K562 (cell line): Measurements from ENCODE around the gene DYNC1I2. TPM values are rescaled to one million over a fixed set of nuclear protein-coding genes. Genes with fewer than 3 reads are reported as not detected.

ENCODE experiments used
- ATAC-seq: fragments of 200-7000 bp; cut with Tn5 transposase; 3 replicates; pipeline ENCODE4 v1.9.1; 2020; ENCODE audit warnings: moderate library complexity
- BruUV-seq: library from RNA; stranded (reverse); fragments of 400-500 nt; replicated peaks from 2 replicates; lab custom pipeline; 2021; lab: Mats Ljungman, UMichigan
- CTCF ChIA-PET: fragments of 300-600 bp; formaldehyde crosslinking; extraction: SDS; loops from one replicate; lab custom pipeline; 2021; ENCODE audit warnings: low intra/inter-chr PET ratio; lab: Yijun Ruan, JAX
- POLR2A ChIA-PET: fragments of 300-600, 350-650 bp; sonication (Branson Sonifier 250); formaldehyde crosslinking; extraction: SDS; loops from one replicate; lab custom pipeline; 2021; ENCODE audit warnings: antibody characterized with exemption, inconsistent platforms; lab: Yijun Ruan, JAX
- DNase-seq, 4 experiments: peaks; one replicate each; pipeline versions ENCODE4 v3.0.0 to v3.0.0-alpha.2; 2011 to 2018; ENCODE audit warnings: low spot score in 3 of 4, mixed read lengths in 3 of 4; ENCODE audit errors: extremely low read depth in 1 of 4
- FAIRE-seq: peaks from 2 replicates; lab custom pipeline; 2011; peaks lifted over from hg19 to GRCh38; lab: Jason Lieb, UNC
- H2AFZ ChIP-seq: 2 replicates; pipeline ENCODE4 v1.6.0; 2011; ENCODE audit warnings: low read depth, low read length, control low read depth, inconsistent platforms
- H3K27ac ChIP-seq: fragments of 200-600 bp; 3 replicates; pipeline ENCODE4 v1.8.0; 2011; ENCODE audit warnings: low read depth, mild to moderate bottlenecking, control low read depth, inconsistent platforms, low read length, moderate library complexity, mixed read lengths; ENCODE audit errors: extremely low read depth
- H3K27me3 ChIP-seq, 2 experiments: fragments of 300-600 bp in 1 of 2; 2 replicates in 1 of 2; 3 replicates in 1 of 2; pipeline versions ENCODE4 v1.6.0 to v1.8.0; 2011; ENCODE audit warnings: inconsistent platforms in 2 of 2, low read length in 2 of 2, mild to moderate bottlenecking in 1 of 2, mixed read lengths in 1 of 2, moderate library complexity in 1 of 2; ENCODE audit not compliant: control insufficient read depth in 2 of 2, insufficient read depth in 2 of 2
- H3K36me3 ChIP-seq: fragments of 300-600 bp; 3 replicates; pipeline ENCODE4 v1.8.0; 2011; ENCODE audit warnings: mild to moderate bottlenecking, low read length, inconsistent platforms; ENCODE audit not compliant: control insufficient read depth, insufficient read depth
- H3K4me1 ChIP-seq, 2 experiments: fragments of 200-600 bp in 1 of 2; replicated peaks in 1 of 2; 2 replicates in 1 of 2; 3 replicates in 1 of 2; pipeline versions ENCODE4 v1.5.1 to v1.8.0; 2011; ENCODE audit warnings: inconsistent platforms in 2 of 2, low read length in 2 of 2, mild to moderate bottlenecking in 1 of 2, mixed read lengths in 1 of 2, moderate library complexity in 1 of 2; ENCODE audit not compliant: control insufficient read depth in 2 of 2, insufficient read depth in 2 of 2
- H3K4me2 ChIP-seq: 2 replicates; pipeline ENCODE4 v1.6.1; 2011; ENCODE audit warnings: low read length, control low read depth, inconsistent platforms, mixed read lengths; ENCODE audit not compliant: insufficient read depth
- H3K4me3 ChIP-seq: fragments of 200-600 bp; sonication (generic), shearing (Covaris generic); 2 replicates; pipeline ENCODE4 v1.5.1; 2016; ENCODE audit warnings: control low read depth, inconsistent platforms
- H3K79me2 ChIP-seq: fragments of 200-600 bp; 3 replicates; pipeline ENCODE4 v1.8.0; 2011; ENCODE audit warnings: low read length, inconsistent platforms; ENCODE audit not compliant: control insufficient read depth, insufficient read depth
- H3K9ac ChIP-seq, 2 experiments: 2 replicates each; pipeline versions ENCODE4 v1.6.0 to v1.6.1; 2011; ENCODE audit warnings: low read depth in 2 of 2, low read length in 2 of 2, control low read depth in 1 of 2, inconsistent platforms in 1 of 2, mild to moderate bottlenecking in 1 of 2, mixed read lengths in 1 of 2; ENCODE audit not compliant: insufficient read depth in 1 of 2
- H3K9me1 ChIP-seq: one replicate; pipeline ENCODE4 v1.6.0; 2011; ENCODE audit warnings: inconsistent platforms, mild to moderate bottlenecking, low read length, moderate library complexity; ENCODE audit not compliant: control insufficient read depth, insufficient read depth
- H3K9me3 ChIP-seq: replicated peaks from 2 replicates; pipeline ENCODE4 v1.5.1; 2011; ENCODE audit warnings: low read depth, low read length, inconsistent platforms; ENCODE audit not compliant: control insufficient read depth, insufficient read depth
- H4K20me1 ChIP-seq: replicated peaks from 2 replicates; pipeline ENCODE4 v1.6.1; 2011; ENCODE audit warnings: low read length, inconsistent platforms, mixed read lengths; ENCODE audit not compliant: control insufficient read depth, insufficient read depth
- MBD2 ChIP-seq: sonication (generic); IDR thresholded peaks from 2 replicates; pipeline ENCODE4 v1.6.1; 2016; ENCODE audit warnings: low read depth, borderline replicate concordance
- SUPT5H ChIP-seq: fragments of 450-650 bp; IDR thresholded peaks from 2 replicates; pipeline ENCODE4 v1.6.1; 2016
- WGBS: fragments of 100-300 bp; shearing (Covaris generic); methylation state at CpG from one replicate; pipeline ENCODE4 v1.1.6; 2016; ENCODE audit warnings: low coverage, mixed read lengths; ENCODE audit not compliant: insufficient coverage; ENCODE audit errors: missing lambda C conversion rate; 5-methylcytosine and 5-hydroxymethylcytosine counted together
- in situ Hi-C: fragments of 300-500 bp; cut with MboI; formaldehyde crosslinking; loops from 4 replicates; pipeline ENCODE4 v1.15.0; 2018; ENCODE audit warnings: inconsistent platforms, mixed read lengths
- intact Hi-C: fragments of 100-400 bp; cut with micrococcal nuclease; formaldehyde crosslinking; loops from 2 replicates; pipeline ENCODE4 v1.14.2; 2022
- polyA plus RNA-seq, 8 experiments: library from polyadenylated mRNA; depleted of rRNA in 4 of 8; stranded (reverse) in 5 of 8; unstranded in 3 of 8; fragments of >200 nt; fragmentation: Nextera tagmentation in 2 of 8; fragmentation: Illumina TruSeq in 1 of 8; extraction: Ambion mirVana in 2 of 8; extraction: Trizol in 1 of 8; gene quantifications; 2 replicates each; pipeline versions ENCODE4 v1.2.1 to v1.2.3, GENCODE V29; 2011 to 2014; ENCODE audit warnings: inconsistent platforms in 1 of 8, missing spikeins in 1 of 8
- total RNA-seq, 7 experiments: library from RNA; depleted of rRNA in 6 of 7; stranded (reverse); fragments of >200 nt in 6 of 7; fragmentation: Illumina TruSeq in 2 of 7; extraction: Trizol in 2 of 7; gene quantifications; 2 replicates each; pipeline versions ENCODE4 v1.2.1 to v1.2.3, GENCODE V29; 2011 to 2021; ENCODE audit warnings: low replicate concordance in 1 of 7
- TF ChIP-seq, protein P1 (sequence below): fragments of 450-650 bp; formaldehyde crosslinking; IDR thresholded peaks from 2 replicates; pipeline ENCODE4 v1.4.0; 2020; ENCODE audit warnings: mild to moderate bottlenecking, moderate library complexity

The DYNC1I2 gene
- total and polyA plus RNA-seq, 9 of the 15 experiments (the other 6 are each of a cell fraction or from before 2014, with no cell fraction given): 59.1 to 204 (median 100) TPM

DNA sequence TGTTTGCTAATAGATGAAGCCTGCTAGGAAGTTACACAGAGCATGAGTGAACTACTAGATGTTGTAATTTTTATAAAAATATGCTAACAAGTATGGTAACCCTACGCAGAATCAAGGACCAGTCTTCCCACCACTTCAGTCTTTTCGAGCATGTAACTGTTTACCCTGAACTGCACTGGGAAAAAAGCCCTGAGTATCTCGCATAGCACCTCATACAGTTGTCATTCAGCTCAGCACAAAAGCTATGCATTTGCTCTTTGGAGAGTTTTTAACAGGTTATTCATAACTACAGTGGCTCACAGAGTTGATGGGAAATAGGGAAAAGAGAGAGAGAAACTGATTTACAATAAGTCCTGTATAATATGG lies 42.7 kb downstream of the DYNC1I2 start:
- H3K27me3 ChIP-seq: no peaks in the 10 kb centered on the region
- no peak overlapping the region for H3K9ac ChIP-seq
- H3K79me2 ChIP-seq: no peaks in the 10 kb centered on the region
- no peaks in the 10 kb centered on the region for H3K9me3 ChIP-seq
- no peak overlapping the region for H3K4me3 ChIP-seq
- H2AFZ ChIP-seq: no peak overlapping the region
- no TSS peak for BruUV-seq
- TF ChIP-seq, protein P1, sequence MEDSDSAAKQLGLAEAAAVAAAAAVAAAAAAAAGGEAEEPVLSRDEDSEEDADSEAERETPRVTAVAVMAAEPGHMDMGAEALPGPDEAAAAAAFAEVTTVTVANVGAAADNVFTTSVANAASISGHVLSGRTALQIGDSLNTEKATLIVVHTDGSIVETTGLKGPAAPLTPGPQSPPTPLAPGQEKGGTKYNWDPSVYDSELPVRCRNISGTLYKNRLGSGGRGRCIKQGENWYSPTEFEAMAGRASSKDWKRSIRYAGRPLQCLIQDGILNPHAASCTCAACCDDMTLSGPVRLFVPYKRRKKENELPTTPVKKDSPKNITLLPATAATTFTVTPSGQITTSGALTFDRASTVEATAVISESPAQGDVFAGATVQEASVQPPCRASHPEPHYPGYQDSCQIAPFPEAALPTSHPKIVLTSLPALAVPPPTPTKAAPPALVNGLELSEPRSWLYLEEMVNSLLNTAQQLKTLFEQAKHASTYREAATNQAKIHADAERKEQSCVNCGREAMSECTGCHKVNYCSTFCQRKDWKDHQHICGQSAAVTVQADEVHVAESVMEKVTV: no peak
- no peak for TF ChIP-seq MBD2
- peaks cover 73% of the 10 kb centered on the region for H3K36me3 ChIP-seq
- H3K4me1 ChIP-seq: no peaks in the 10 kb centered on the region
- FAIRE-seq (no peak), ATAC-seq (no peak), DNase-seq (no peak)
- in situ Hi-C loops: no loop called here
- intact Hi-C loops: loop anchor here (10.0 kb wide), 1 partner anchor 195 kb away; the partner anchor contains the start of gene HAT1
- no peaks in the 10 kb centered on the region for H4K20me1 ChIP-seq
- POLR2A ChIA-PET: interaction anchor here (1.5 kb wide), 1 partner anchor 11 kb away, joined by 3 read pairs; no protein-coding TSS in a partner anchor
- WGBS: 67% methylated on average over 3 of the region's 3 CpGs
- CTCF ChIA-PET: no interaction called here
- no peak overlapping the region for H3K27ac ChIP-seq
- H3K4me2 ChIP-seq: no peak overlapping the region
- no peaks in the 10 kb centered on the region for H3K9me1 ChIP-seq

DNA sequence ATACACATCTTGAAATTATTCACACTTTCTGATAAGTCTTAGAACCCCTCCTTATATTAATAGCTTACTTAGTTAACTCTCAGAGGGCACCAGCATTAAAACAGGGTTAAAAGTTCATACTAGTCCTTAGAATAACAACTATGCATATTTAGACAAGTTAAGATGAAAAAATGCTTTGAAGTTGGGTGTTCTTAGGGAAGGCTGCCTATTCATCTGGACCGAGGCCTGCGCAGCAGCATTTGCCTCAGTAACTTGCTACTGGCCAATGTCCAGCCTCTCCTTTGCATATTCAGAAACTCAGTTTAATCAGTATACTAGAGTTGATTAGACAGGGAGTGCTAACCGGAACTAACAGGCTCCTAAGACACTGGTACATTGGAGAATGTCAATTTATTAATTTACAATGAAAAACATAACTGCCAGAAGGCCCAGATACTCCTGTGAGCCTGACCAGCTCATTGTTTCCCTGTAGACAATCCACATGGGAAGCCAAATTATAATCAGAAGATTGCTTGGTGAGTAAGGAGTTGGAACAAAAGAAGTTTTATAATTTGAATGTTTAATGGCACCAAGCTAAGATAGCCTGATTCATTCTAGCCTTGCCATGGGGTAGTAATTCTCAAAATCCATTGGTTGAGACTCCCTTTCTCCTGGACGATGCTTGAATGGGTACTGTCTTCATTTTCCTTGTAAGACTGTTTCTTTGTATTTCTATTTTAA lies 48.9 kb downstream of the DYNC1I2 start:
- Histone ChIP-seq H3K9ac (no peak overlapping the region), H4K20me1 (no peaks in the 10 kb centered on the region), H3K36me3 (peaks cover 68% of the 10 kb centered on the region), H3K27ac (no peak overlapping the region), H3K9me1 (no peaks in the 10 kb centered on the region), H3K4me3 (no peak overlapping the region), H3K4me2 (no peak overlapping the region), H3K79me2 (no peaks in the 10 kb centered on the region), H3K4me1 (no peaks in the 10 kb centered on the region), H3K9me3 (no peaks in the 10 kb centered on the region), H3K27me3 (no peaks in the 10 kb centered on the region), H2AFZ (no peak overlapping the region)
- no peak for FAIRE-seq
- in situ Hi-C loops (no loop called here), intact Hi-C loops (no loop called here)
- 95% methylated on average over 4 of the region's 4 CpGs for WGBS
- ChIA-PET POLR2A (interaction anchor here (2.1 kb wide), 1 partner anchor 12 kb away, joined by 4 read pairs; no protein-coding TSS in a partner anchor), CTCF (no interaction called here)
- no peak for TF ChIP-seq SUPT5H
- ATAC-seq: no peak
- BruUV-seq: no TSS peak
- no peak for DNase-seq
